Activated T-helper 2 cell treated with anti-CD3 and anti-CD28 coated beads, Interferon-gamma antibody, Interleukin-2, Interleukin-4, amounts not matched to agents 10 μg/mL and 5 μg/mL and 100 μg/mL, durations not matched to agents 14 hours and 24 hours and 36 hours (primary cell): ENCODE measurements around the gene CTSL. TPM values are rescaled to one million over a fixed set of nuclear protein-coding genes. Genes with fewer than 3 reads are reported as not detected.

ENCODE experiments used
- DNase-seq: peaks from one replicate; pipeline ENCODE4 v3.0.0; 2021; ENCODE audit warnings: low spot score
- H3K27ac Mint-ChIP-seq: one replicate; pipeline ENCODE4 v1.8.0; 2021; ENCODE audit warnings: mixed read lengths
- H3K27me3 Mint-ChIP-seq: one replicate; pipeline ENCODE4 v1.8.0; 2021; ENCODE audit warnings: low read depth, mixed read lengths
- H3K36me3 Mint-ChIP-seq: one replicate; pipeline ENCODE4 v1.8.0; 2021; ENCODE audit warnings: low read depth, mixed read lengths
- H3K4me1 Mint-ChIP-seq: one replicate; pipeline ENCODE4 v1.8.0; 2021; ENCODE audit warnings: low read depth, mixed read lengths
- H3K4me3 Mint-ChIP-seq: one replicate; pipeline ENCODE4 v1.8.0; 2021; ENCODE audit warnings: low read depth, mild to moderate bottlenecking, moderate library complexity, mixed read lengths
- H3K9me3 Mint-ChIP-seq: one replicate; pipeline ENCODE4 v1.8.0; 2021; ENCODE audit warnings: mixed read lengths
- intact Hi-C: fragments of 100-400 bp; cut with micrococcal nuclease; formaldehyde crosslinking; loops from one replicate; pipeline ENCODE4 v1.15.1; 2023
- total RNA-seq: library from RNA; stranded (reverse); gene quantifications from 2 replicates; pipeline ENCODE4 v1.2.3, GENCODE V29; 2022

Gene CTSL
- total RNA-seq, 1 donor from 2014 or later: 14.1 TPM

DNA sequence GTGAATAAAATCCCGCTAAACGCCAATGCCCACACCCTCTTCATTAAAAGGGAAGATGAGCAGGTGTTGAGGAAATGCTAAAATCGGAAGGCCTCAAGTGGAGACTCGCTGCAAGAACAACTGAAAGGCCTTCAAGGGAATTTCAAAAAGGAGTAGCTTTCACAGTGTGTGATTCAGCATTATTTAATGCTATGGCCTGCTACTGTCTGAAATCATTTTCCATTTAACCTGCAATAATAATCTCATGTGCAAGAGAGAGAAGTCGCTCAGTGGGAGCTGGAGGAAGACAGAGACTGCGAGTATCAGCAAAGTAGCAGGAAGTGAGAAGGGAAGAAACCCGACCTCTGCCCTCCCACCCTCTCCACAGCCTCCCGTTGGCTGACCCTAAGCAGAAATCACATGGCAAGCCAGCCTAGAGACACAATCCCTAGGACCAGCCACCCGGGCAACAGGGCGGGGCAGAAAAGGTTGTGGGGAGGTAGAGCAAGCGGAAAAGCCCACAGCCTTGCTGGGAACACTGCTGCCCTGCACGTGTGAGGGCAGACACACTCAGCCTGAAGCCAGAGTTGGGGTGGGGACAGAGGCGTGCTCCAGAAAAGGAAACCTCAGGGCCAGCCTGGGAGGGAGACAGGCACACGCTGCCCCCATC lies 39.9 kb upstream of the CTSL start:
- DNase-seq: no peak
- Mint-ChIP-seq H3K27ac (no peak overlapping the region), H3K4me3 (no peak overlapping the region), H3K9me3 (no peaks in the 10 kb centered on the region), H3K27me3 (peaks cover 8% of the 10 kb centered on the region), H3K36me3 (peaks cover 4% of the 10 kb centered on the region), H3K4me1 (peaks cover 11% of the 10 kb centered on the region)
- intact Hi-C loops: no loop called here

DNA sequence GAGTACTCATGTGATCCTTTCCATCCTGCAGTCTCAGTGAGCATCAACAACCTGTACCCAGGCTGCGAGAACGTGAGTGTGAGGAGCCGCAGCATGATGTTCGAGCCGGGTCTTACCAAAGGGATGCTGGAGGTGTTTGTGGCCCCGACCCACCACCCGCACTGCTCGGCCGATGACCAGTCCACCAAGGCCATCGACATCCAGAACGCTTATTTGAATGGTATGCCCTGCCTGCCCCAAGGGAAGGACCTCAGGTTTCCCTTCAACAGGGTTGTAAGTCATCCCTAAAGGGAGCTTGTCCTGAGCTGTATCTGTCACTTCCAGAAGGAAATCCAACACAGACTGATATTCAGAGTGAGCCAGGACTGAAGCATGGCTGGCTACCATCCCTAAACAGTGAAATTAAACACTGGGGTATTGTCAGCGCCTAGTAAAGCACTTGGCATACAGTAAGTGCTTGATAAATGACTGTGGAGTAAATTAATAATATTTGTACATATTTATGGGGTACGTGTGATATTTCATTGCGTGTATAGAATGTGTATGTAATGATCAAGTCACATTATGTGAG lies 39.3 kb upstream of the CTSL start:
- DNase-seq: no peak
- no peaks in the 10 kb centered on the region for H3K9me3 Mint-ChIP-seq
- H3K36me3 Mint-ChIP-seq: peaks cover 4% of the 10 kb centered on the region
- peaks cover 11% of the 10 kb centered on the region for H3K4me1 Mint-ChIP-seq
- H3K27me3 Mint-ChIP-seq: peaks cover 9% of the 10 kb centered on the region
- H3K4me3 Mint-ChIP-seq: no peak overlapping the region
- H3K27ac Mint-ChIP-seq: no peak overlapping the region
- intact Hi-C loops: no loop called here

DNA sequence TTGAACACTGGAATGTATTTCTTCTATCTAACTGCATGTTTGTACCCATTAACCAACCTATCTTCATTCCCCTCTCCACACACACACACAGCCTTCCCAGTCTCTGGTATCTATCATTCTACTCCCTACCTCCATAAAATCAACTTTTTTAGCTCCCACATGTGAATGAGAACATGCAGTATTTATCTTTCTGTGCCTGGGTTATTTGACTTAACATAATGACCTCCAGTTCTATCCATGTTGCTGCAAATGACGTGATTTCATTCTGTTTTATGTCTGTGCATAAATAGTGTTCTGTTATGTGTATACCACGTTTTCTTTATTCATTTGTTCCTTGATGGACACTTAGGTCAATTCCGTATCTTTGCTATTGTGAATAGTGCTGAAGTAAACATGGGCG lies 38.7 kb upstream of the CTSL start:
- intact Hi-C loops: no loop called here
- Mint-ChIP-seq H3K4me3 (no peak overlapping the region), H3K36me3 (peaks cover 4% of the 10 kb centered on the region), H3K27me3 (peaks cover 11% of the 10 kb centered on the region), H3K9me3 (no peaks in the 10 kb centered on the region), H3K27ac (no peak overlapping the region), H3K4me1 (peaks cover 11% of the 10 kb centered on the region)
- DNase-seq: no peak

DNA sequence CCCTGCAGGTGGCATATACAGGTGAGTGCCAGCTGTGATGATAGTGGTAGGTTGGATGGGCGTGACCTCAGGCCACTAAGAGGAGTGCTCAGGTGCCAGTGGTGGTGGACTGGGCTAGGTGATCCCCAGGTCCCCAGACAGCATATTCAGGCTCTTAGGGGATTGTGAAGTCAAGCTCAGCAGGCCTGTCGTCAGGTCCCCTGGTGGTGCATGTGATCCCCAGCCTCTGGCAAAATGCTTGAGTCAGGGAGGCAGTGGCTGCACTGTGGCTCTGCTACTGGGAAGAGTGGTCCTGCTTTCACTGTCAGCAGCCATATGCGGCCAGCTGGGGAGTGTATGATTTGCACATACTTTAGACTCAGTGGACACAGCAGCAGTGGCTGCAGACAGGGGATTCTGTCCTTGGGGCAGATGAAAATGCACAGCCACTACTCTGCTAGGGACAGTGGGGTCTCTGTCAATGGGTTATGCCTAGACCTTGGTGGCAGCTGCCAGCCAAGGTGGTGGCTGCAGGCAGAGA lies 31.6 kb upstream of the CTSL start:
- no peak for DNase-seq
- peaks cover 6% of the 10 kb centered on the region for H3K36me3 Mint-ChIP-seq
- no peaks in the 10 kb centered on the region for H3K4me1 Mint-ChIP-seq
- peaks cover 15% of the 10 kb centered on the region for H3K9me3 Mint-ChIP-seq
- no peak overlapping the region for H3K4me3 Mint-ChIP-seq
- no peak overlapping the region for H3K27ac Mint-ChIP-seq
- peaks cover 8% of the 10 kb centered on the region for H3K27me3 Mint-ChIP-seq
- intact Hi-C loops: no loop called here

DNA sequence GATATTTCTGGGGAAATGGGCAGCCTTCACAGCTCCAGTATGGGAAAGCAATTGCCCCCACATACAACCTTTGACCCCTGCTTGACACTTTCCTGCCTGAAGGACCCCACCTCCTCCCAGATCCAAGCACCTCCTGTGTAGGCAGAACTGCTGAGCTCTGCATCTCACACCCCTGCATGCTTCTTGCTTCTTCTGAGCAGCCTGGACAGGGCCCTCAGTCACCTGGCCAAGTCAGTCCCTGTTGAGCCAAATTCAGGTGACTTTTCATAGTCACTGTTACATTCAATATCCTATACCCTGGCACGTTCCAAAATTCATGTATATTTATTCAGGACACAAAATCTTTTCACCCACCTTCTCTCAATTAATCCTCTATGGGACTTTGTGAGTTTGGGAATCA lies 30.4 kb upstream of the CTSL start:
- intact Hi-C loops: no loop called here
- H3K36me3 Mint-ChIP-seq: peaks cover 6% of the 10 kb centered on the region
- peaks cover 3% of the 10 kb centered on the region for H3K27me3 Mint-ChIP-seq
- no peak for DNase-seq
- no peaks in the 10 kb centered on the region for H3K4me1 Mint-ChIP-seq
- H3K4me3 Mint-ChIP-seq: no peak overlapping the region
- H3K9me3 Mint-ChIP-seq: peaks cover 15% of the 10 kb centered on the region
- no peak overlapping the region for H3K27ac Mint-ChIP-seq

DNA sequence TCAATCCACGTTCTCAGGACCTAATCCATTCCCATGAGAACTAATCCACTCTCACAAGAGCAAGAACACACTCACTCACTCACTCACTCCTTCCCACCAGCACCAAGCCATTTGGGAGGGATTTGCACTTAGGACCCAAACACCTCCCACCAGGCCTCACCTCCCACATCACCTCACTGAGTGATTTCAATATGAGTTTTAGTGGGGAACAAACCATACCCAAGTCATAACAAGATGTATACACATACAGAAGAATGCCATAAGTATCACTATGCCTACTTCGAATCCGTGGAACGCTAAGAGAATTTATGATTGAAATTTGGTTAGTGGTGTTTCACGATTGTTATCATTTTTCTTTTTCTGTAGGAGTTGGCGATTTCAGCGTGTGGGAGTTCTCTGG lies 29.3 kb upstream of the CTSL start:
- Mint-ChIP-seq H3K9me3 (peaks cover 15% of the 10 kb centered on the region), H3K27me3 (peaks cover 2% of the 10 kb centered on the region), H3K27ac (no peak overlapping the region), H3K36me3 (peaks cover 6% of the 10 kb centered on the region), H3K4me3 (no peak overlapping the region), H3K4me1 (no peaks in the 10 kb centered on the region)
- intact Hi-C loops: no loop called here
- DNase-seq: no peak

DNA sequence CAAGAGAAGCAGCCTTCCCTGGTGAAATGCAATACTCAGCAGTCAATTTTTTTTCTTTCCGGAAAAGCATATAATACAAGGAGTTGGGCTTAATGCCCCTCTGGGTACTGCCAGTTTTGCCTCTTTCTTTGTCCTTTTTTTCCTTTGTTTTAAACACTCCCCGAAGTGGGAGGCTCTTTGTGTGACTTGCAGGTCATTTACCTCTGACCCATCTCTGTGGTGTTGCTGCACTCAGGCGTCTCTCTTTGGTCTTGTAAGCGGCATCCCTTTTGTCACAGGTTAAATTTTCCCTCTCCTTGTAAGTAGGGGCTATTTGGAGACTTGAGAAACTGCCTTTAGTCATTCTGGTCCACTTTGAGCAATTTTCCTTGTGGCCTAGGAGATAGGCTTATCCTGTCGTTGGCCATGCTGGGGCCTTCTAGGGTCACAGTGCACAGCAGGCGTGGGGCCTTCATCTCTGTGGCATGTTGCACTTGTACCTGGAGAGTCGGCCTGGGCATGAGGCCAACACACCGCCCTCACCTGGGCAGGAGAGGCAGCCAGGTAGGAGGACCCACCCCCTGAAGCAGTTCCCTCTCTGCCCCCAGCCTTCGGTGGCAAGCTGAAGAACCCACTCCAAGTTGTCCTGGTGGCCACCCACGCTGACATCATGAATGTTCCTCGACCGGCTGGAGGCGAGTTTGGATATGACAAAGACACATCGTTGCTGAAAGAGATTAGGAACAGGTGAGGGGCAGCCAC lies 27.7 kb upstream of the CTSL start:
- H3K27ac Mint-ChIP-seq: no peak overlapping the region
- no peaks in the 10 kb centered on the region for H3K4me1 Mint-ChIP-seq
- intact Hi-C loops: no loop called here
- no peak for DNase-seq
- no peaks in the 10 kb centered on the region for H3K27me3 Mint-ChIP-seq
- H3K4me3 Mint-ChIP-seq: no peak overlapping the region
- peaks cover 5% of the 10 kb centered on the region for H3K36me3 Mint-ChIP-seq
- peaks cover 8% of the 10 kb centered on the region for H3K9me3 Mint-ChIP-seq

DNA sequence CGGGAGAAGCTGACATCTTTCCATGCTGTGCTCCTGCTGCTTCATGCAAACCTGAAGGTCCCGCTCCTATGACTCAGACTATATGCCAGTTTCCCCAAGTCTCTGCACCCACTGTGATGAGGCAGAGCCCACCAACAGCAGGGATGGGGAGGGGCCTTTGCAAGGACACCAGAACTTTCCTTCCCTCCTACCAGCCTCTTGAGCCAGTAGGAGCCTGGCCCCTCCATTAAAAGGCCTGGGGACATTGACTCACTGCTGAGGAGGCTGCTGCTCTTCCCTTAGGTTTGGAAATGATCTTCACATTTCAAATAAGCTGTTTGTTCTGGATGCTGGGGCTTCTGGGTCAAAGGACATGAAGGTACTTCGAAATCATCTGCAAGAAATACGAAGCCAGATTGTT lies 26.1 kb upstream of the CTSL start:
- Mint-ChIP-seq H3K9me3 (no peaks in the 10 kb centered on the region), H3K4me1 (no peaks in the 10 kb centered on the region), H3K36me3 (no peaks in the 10 kb centered on the region), H3K27me3 (no peaks in the 10 kb centered on the region), H3K4me3 (no peak overlapping the region), H3K27ac (no peak overlapping the region)
- DNase-seq: no peak
- intact Hi-C loops: no loop called here

DNA sequence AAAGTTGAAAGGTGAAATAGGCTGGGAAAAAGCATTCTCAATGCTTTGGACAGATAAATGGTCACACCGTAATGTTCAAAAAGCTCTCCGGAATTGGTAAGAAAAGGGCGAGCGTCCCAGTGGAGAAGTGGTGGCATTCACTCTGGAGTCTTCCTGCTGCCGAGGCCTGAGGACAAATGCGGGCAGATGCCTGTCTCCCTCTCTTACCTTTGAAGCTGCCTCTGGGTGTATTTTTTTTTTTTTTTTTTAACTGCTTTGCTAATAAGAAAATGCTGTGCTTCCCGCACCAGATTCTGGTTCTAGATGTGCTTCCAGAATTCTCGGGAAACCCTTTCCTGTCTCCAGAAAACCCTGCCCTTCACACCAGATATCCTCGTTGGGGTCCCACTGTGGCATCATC lies 24.4 kb upstream of the CTSL start:
- no peak for DNase-seq
- Mint-ChIP-seq H3K4me1 (no peaks in the 10 kb centered on the region), H3K9me3 (no peaks in the 10 kb centered on the region), H3K36me3 (peaks cover 5% of the 10 kb centered on the region), H3K4me3 (no peak overlapping the region), H3K27ac (no peak overlapping the region), H3K27me3 (no peaks in the 10 kb centered on the region)
- intact Hi-C loops: no loop called here

DNA sequence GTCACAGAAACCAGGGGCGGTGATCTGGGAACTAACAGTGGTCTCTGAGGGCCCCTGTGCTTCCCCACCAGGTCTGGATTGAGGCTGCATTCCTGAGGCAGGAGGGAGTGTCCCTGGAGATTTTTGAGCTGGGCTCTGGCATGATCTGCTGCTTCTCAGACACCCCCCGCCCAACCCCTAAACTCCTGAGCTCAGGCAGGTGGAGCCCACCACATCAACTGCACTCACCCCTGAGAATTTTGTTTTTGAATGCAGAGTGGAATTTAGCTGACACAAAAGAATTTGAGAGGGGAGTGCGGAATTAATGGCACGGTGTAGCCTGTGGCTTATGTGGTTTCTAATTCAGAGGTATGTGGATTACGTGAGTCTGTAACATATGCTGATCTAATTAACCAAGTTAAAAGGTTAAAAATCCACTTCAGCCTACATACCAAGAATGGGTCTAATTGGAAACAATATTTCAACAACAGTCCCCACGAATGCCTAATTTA lies 23.9 kb upstream of the CTSL start:
- Mint-ChIP-seq H3K27ac (no peak overlapping the region), H3K4me3 (no peak overlapping the region), H3K9me3 (no peaks in the 10 kb centered on the region), H3K27me3 (no peaks in the 10 kb centered on the region), H3K4me1 (no peaks in the 10 kb centered on the region), H3K36me3 (peaks cover 5% of the 10 kb centered on the region)
- intact Hi-C loops: no loop called here
- no peak for DNase-seq

DNA sequence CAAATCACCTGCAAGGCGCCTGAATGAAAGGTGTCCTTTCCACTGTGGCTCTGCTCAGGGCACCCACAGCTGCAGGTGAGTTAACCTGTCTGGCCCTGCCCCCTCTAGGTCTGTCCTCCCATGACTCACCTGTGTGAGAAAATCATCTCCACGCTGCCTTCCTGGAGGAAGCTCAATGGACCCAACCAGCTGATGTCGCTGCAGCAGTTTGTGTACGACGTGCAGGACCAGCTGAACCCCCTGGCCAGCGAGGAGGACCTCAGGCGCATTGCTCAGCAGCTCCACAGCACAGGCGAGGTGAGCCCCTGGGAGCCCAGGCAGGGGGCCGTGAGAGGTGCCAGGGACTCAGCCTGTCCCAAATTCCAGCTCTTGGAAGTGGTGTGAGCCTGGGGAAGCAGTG lies 23.0 kb upstream of the CTSL start:
- intact Hi-C loops: no loop called here
- DNase-seq: no peak
- Mint-ChIP-seq H3K27me3 (peaks cover 5% of the 10 kb centered on the region), H3K9me3 (no peaks in the 10 kb centered on the region), H3K4me3 (no peak overlapping the region), H3K36me3 (peaks cover 13% of the 10 kb centered on the region), H3K4me1 (peaks cover 6% of the 10 kb centered on the region), H3K27ac (no peak overlapping the region)

DNA sequence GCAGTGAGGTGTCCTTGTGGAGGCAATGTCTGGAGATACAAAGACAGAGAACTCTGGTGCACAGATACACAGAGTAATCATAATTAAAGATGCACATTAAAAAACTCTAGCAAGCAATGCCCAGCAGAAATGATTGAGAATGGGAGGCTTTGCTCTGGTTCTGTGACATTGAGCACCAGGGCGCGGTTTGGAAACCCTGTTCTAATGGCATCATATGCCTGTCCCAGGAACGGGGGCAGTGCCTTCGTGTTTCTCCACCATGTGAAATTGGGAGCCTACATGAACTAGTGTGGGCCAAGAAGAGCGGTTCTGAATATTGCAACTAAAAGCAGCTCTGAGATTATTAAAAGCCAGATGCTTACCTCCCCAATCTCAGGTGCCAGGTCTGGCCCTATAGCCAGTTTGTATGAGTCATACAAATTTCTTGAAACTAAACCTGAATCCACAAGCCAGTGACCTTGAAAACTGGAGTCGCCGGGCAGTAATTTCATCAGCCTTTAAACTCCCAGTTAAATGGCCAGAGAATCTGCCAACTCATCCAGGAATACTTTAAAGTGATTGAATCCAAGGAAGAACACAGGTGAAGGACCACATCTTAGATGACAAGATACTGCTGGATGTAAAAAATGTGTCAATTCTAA lies 22.2 kb upstream of the CTSL start:
- Mint-ChIP-seq H3K9me3 (no peaks in the 10 kb centered on the region), H3K27ac (no peak overlapping the region), H3K36me3 (peaks cover 14% of the 10 kb centered on the region), H3K4me3 (no peak overlapping the region), H3K4me1 (peaks cover 12% of the 10 kb centered on the region), H3K27me3 (peaks cover 8% of the 10 kb centered on the region)
- no peak for DNase-seq
- intact Hi-C loops: no loop called here

DNA sequence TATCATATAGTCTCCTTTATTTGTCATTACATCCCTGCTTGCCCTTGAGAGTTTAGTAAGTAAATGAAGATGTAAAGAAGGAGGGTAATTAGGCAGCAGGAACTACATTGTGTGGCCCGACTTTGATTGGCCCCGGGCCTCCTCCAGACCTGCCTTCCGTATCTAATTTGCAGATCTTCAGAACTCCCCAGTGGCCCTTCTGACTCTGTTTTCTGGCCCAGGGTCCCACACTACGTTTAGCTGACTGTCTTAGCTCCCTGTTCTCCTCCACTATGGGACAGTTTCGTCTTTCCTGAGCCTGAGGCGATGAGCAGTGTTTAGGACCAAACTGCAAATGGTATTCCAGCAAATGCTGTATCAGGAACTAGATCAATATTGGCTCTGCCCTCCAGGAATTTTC lies 21.6 kb upstream of the CTSL start:
- no peak overlapping the region for H3K4me3 Mint-ChIP-seq
- intact Hi-C loops: no loop called here
- DNase-seq: no peak
- H3K27me3 Mint-ChIP-seq: peaks cover 8% of the 10 kb centered on the region
- H3K4me1 Mint-ChIP-seq: peaks cover 18% of the 10 kb centered on the region
- H3K27ac Mint-ChIP-seq: no peak overlapping the region
- no peaks in the 10 kb centered on the region for H3K9me3 Mint-ChIP-seq
- peaks cover 14% of the 10 kb centered on the region for H3K36me3 Mint-ChIP-seq
